ELR (cell line): ENCODE results near the gene NOMO2.
"Not testable (repeated sequence)": the region's sequence is repeated elsewhere in the genome, so short reads cannot be mapped to it uniquely, and the experiment has no call there.

ENCODE experiments used
- DNase-seq: peaks from one replicate; pipeline ENCODE4 v3.0.0-alpha.2; 2015; ENCODE audit warnings: low read depth

Gene NOMO2

GRCh38 chr16:18577942-18578341 lies 16.0 kb upstream of the NOMO2 start:
- not testable (repeated sequence) for DNase-seq

- not testable (repeated sequence) for DNase-seq
These were observed 14.0 kb upstream of the NOMO2 start for GRCh38 chr16:18575945-18576344.

- not testable (repeated sequence) for DNase-seq
These were observed 13.5 kb upstream of the NOMO2 start for GRCh38 chr16:18575298-18575917.

GRCh38 chr16:18573887-18574286 lies 12.0 kb upstream of the NOMO2 start:
- not testable (repeated sequence) for DNase-seq

- DNase-seq, result not testable (repeated sequence)
These were observed 11.1 kb upstream of the NOMO2 start for GRCh38 chr16:18572973-18573372.

- DNase-seq, result not testable (repeated sequence)
These were observed 9.5 kb upstream of the NOMO2 start for GRCh38 chr16:18571307-18571850.

- DNase-seq, result not testable (repeated sequence)
These were observed 8.8 kb upstream of the NOMO2 start for GRCh38 chr16:18570529-18571306.

- not testable (repeated sequence) for DNase-seq
These were observed 1.3 kb downstream of the NOMO2 start for GRCh38 chr16:18560416-18561220.

GRCh38 chr16:18553671-18554070 lies 8.2 kb downstream of the NOMO2 start:
- DNase-seq, result not testable (repeated sequence)

- DNase-seq, result not testable (repeated sequence)
These were observed 14.5 kb downstream of the NOMO2 start for GRCh38 chr16:18547382-18547781.

- DNase-seq, result not testable (repeated sequence)
These were observed 15.0 kb downstream of the NOMO2 start for GRCh38 chr16:18546853-18547252.

- not testable (repeated sequence) for DNase-seq
These were observed 17.4 kb downstream of the NOMO2 start for GRCh38 chr16:18544232-18545081.

- not testable (repeated sequence) for DNase-seq
These were observed 20.0 kb downstream of the NOMO2 start for GRCh38 chr16:18541912-18542311.

GRCh38 chr16:18537004-18537403 lies 24.9 kb downstream of the NOMO2 start:
- not testable (repeated sequence) for DNase-seq

- DNase-seq, result not testable (repeated sequence)
These were observed 26.3 kb downstream of the NOMO2 start for GRCh38 chr16:18535519-18536168.

GRCh38 chr16:18534308-18534707 lies 27.6 kb downstream of the NOMO2 start:
- DNase-seq, result not testable (repeated sequence)

GRCh38 chr16:18531323-18531722 lies 30.6 kb downstream of the NOMO2 start:
- not testable (repeated sequence) for DNase-seq

GRCh38 chr16:18530329-18530728 lies 31.6 kb downstream of the NOMO2 start:
- DNase-seq, result not testable (repeated sequence)

GRCh38 chr16:18526547-18526946 lies 35.4 kb downstream of the NOMO2 start:
- DNase-seq, result not testable (repeated sequence)

- DNase-seq, result not testable (repeated sequence)
These were observed 35.9 kb downstream of the NOMO2 start for GRCh38 chr16:18525882-18526482.
